Inflammatory macrophage treated with lipopolysaccharide for 1 hour (primary cell): ENCODE data around the gene BICDL2.

Source experiments
- DNase-seq, 2 donors: peaks; one replicate each; pipeline ENCODE4 v3.0.0-alpha.2; 2020 to 2022

Gene BICDL2

DNA sequence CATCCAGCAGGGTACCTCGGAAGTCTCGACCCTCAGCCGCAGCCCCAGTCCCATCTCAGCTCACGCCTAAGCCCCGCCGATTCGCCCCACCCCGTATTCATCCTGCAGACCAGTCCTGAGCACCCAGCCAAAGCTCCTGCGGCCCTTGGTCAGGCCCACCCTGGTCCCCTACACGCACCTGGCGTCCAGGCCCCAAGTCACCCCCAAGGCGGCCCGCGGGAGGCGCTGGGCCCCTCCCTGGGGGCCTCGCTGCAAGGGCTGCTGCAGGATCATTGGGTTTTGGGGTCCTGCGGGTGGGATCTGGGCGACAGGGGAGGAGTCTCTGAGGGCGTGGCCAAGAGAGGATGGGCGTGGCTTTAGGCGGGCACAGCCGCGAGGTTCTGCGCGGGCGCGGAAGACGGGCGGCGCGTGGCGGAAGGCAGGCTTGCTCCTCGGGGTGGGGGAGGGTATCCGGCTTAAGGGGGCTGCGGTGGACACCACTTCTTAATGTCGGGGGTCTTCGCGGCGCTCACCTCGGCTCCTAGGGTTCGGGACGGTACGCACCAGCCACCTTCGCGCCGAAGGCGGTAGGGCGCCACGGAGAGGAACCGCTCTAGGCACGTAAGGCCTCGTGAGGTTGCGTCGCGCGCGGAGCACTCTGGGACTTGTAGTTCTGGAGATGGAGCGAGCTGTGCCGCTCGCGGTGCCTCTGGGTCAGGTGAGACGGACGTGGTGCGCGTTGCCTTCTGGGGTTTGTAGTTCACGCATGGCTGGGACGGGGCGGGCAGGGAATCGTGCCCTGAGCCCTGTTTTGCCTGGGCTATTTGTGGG lies 12.9 kb downstream of the BICDL2 start, which contains the start of the genes HCFC1R1 and THOC6:
Gene HCFC1R1 (minus strand): TSS at position 274 of the 810 bp plus-strand sequence. CDS start 1 bp downstream, at position 273.
Gene THOC6 (plus strand): TSS at position 367 of the 810 bp plus-strand sequence. CDS start 292 bp downstream, at position 659.
- peak; percentile 97 for DNase-seq

DNA sequence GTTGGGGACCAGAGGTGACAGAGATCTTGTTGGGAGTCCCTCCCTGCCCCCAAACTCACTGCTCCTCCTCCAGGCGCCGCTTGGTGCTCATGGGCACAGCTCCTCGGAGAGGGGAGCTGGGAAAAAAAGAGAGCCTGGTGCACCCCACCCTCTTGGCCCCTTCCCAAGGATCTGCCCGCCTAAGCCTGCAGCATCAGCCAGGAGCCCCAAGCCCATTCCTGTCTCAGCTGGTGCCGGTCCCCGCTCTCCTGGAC lies 13.4 kb downstream of the BICDL2 start:
- no peak for DNase-seq

DNA sequence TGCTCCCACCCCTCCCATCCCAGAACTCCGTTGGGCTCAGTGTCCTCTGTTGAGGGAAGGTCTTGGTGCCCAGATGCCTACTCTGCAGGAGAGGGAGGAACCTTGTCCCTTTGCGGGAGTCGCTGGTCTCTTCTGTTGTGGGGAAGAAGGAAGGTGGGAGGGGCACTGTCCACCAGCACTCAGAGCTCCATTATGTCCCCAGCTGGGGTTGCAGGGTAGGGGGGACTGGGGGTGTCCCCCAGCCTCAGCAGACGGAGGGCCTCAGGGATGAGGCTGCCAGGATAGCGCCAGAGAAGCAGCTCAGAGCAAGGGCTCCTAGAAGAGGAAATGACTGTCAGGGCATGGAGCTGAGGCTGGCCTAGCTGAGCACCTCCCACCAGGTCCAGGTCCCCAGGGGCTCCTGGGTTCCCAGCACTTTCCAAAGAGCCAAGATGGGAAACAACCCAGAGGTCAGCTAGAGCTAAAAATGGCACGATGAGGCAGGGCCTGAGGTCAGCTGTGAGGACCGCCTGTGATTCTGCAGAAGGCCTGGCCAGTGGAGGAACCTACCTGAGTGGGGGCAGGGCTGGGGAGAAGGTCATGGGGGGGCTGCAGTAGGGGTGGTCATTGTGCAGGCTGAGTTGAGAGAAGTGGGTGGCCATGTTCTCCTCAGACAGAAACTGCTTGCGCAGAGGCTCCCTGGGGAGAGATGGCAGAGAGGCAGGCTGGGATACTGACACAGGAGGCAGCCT lies 13.9 kb downstream of the BICDL2 start:
- no peak for DNase-seq

DNA sequence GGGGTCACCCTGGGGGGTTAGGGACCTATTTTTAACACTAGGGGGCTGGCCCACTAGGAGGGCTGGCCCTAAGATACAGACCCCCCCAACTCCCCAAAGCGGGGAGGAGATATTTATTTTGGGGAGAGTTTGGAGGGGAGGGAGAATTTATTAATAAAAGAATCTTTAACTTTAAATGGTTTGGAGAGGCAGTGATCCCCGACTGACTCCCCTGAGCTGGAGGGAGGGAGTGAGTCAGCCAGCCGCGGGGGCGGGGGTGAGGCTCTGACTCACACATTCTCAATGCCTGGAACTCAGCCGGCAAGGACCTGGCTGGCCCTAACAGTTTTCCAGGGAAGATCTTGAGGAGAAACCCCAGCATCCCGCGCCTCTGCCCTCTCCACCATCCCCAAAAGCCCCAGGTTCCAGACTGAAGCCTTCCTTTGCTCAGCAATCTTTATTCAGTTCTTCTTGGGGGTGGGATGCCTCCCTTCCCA lies 14.5 kb downstream of the BICDL2 start:
- DNase-seq = peak; percentile 83 to 91

DNA sequence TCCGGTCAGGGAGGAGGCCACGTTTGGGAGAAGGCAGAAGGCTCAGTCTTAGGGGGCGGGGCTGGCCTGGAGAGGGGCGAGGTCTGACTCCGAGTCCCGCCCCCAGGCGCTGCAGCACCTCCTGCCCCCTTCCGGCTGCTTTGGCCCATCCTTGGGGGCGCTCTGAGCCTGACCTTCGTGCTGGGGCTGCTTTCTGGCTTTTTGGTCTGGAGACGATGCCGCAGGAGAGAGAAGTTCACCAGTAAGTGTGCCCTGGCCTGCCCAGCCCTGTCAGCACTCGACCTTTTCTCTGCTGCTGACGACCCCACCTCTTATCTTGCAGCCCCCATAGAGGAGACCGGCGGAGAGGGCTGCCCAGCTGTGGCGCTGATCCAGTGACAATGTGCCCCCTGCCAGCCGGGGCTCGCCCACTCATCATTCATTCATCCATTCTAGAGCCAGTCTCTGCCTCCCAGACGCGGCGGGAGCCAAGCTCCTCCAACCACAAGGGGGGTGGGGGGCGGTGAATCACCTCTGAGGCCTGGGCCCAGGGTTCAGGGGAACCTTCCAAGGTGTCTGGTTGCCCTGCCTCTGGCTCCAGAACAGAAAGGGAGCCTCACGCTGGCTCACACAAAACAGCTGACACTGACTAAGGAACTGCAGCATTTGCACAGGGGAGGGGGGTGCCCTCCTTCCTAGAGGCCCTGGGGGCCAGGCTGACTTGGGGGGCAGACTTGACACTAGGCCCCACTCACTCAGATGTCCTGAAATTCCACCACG lies 15.1 kb downstream of the BICDL2 start:
- peak; percentile 62 to 68 for DNase-seq

DNA sequence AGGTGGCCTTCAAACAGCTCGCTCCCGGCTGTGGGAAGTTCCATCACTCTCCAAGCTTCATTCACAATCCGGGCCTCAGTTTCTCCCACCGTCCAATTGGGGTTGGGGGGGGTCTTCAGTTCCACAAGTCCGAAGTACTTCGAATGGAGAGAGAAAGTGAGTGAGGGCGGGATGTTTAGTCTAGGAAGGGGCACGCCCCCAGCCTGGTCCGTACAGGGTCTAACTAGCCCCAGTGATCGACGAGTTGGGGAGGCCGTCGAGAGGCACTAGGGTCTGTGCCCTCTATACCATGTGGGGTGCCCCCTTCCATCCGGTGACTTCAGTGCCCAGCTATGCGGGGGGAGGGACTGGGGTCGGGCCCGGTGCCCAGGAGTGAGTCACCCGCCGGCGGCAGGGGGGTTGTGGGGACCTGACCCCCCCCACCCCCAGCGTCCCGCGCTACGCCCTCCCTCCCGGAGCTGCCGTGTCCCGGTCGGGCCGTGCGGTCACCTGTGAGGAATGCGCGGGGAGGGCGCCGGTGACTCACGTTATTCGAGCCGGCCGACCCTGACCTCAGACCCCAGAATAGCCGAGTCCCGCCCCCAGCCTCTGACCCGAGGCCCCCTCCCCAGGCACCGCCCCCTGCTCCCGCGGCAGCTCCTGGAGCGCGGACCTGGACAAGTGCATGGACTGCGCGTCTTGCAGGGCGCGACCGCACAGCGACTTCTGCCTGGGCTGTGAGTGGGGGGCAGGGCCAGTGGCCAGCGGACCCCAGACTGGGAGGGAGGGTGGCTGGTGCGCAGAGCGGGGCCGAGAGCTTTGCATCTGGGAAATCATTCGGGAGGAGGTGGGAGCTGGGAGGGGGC lies 15.9 kb downstream of the BICDL2 start:
- DNase-seq = no peak

DNA sequence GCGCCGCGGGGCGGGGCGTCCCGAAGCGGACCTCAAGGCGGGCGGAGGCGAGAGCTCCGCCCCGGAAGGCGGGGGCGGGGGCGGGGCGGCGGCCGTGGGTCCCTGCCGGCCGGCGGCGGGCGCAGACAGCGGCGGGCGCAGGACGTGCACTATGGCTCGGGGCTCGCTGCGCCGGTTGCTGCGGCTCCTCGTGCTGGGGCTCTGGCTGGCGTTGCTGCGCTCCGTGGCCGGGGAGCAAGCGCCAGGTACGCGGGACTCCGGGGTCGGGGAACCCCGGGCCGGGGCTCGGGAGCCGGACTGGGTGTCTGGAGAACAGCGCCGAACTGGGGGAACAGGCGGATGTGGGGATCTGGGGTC lies 16.5 kb downstream of the BICDL2 start, which contains the start of gene TNFRSF12A:
Gene TNFRSF12A (plus strand): TSS at position 122 of the 357 bp plus-strand sequence. CDS start 30 bp downstream, at position 152.
- peak; percentile 72 to 85 for DNase-seq

DNA sequence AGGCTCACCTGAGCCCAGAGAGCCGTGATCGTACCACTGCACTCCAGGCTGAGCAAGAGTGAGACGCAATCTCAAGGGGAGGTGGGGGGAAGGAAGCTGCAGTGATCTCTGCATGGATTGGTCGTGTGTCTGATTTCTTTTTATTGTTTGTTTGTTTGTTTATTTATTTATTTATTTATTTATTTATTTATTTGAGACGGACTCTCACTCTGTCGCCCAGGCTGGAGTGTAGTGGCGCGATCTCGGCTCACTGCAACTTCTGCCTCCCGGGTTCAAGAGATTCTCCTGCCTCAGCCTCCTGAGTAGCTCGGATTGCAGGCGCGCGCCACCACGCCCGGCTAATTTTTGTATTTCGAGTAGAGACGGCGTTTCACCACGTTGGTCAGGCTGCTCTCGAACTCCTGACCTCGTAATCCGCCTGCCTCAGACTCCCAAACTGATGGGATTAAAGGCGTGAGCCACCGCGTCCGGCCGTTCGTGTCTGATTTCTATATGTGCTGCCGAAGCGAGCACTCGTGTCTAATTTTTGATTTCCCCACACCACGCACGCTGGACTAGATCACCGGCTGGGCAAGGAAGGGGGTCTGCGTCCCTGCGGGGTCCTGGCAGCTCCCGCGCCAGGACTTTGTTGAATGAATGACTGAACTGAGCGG lies 17.0 kb downstream of the BICDL2 start:
- no peak for DNase-seq

DNA sequence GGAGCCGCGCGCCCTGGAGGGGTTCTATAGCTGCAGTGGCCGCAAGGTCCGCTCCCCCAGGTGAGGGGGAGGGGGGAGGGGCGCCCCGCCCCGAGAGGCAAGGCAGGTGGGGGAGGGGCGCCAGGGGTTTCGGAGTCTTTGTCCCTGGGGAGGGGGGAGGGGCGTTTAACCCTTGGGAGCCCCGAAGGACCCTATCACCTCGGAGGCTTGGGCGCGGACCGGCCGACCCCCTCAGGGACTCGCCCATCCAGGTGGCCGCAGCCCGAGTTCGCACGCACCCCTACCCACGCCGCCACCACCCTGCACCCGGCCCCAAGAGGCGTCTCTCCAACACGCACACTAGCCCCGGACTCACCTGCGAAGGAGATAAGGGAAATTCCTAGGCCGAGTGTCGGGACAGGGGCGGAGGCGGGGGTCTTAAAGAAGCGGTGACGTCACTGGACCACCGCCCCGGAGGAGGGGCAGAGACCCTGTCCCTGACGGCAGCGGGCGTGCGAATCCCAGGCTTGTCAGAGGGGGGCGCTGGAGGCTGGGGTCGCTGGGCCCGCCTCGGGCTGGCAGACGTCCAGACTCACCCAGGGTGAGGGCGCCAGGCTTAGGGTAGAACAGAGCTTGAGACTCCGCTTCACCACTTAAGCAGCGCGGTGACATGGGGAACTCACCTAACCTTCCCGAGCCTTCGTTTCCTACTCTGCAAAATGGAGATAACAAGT lies 18.8 kb downstream of the BICDL2 start, which contains the start of gene CLDN6:
Gene CLDN6 (minus strand): TSS at position 390 of the 713 bp plus-strand sequence. CDS start 2,162 bp downstream, outside the sequence.
- DNase-seq = no peak

DNA sequence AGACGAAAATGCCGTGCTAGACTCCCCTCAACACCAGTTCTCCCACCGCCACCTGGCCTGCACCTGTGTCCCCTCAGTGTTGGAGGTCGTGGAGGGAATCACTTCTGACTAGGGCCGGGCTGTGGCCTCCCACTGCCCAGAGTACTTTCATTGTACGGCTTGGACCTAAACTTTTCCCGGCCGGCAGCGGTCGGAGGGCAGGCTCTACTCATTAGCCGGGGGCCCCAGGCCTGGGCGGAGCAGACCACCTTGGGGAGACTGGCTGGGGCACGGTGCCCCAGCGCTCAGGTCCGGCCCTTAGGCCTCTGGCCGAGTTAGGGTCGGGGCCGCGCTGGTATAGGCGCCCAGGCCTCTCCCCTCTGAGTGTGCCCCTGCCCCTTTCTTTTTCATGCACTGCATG lies 19.4 kb downstream of the BICDL2 start:
- no peak for DNase-seq

DNA sequence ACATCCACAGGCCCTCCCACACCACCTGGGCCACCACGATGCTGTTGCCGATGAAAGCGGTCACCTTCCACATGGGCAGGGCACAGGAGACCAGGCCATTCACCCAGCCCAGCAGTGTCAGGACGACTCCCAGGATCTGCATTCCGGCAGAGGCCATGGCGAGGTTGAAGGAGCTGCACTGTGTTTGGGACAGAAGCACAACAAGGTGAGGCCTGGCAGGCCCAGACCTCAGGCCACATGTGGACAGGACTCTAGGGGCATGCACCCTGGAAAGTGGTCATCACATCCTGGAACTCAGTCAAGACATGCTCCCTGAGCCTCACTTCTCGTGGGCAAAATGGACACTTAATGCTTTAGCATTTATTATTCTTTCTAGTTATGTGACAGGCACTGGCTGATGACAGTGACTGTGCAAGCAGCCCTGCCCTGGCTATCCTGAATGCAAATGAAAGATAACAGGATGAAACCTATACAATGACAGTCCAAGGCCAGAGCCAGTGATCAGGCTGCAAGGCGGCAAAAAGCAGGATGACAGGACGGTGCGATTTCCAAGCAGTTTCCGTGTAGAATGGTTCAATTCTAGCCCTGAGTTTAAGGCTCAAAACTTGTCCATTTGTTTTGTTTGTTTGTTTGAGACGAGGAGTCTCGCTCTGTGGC lies 20.8 kb downstream of the BICDL2 start:
- no peak for DNase-seq

DNA sequence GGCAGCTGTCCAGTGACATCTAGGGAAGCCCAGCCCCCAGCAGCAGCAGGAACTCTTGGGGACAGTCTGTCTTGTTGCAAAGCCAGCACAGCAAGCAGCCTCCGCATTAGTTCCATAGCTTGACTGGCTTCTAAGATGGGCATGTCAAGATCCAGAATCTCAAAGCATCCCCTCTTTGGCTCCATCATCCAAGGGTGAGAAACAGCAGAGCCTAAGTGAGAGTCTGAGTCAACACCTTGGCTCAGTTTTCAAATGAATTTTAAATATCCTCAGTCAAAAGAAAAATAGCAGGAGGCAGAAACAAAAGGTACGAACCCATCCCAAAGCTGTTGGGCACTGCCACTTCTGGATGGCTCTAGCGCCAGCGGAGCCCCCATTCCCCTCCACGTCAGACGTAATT lies 21.8 kb downstream of the BICDL2 start:
- no peak for DNase-seq

DNA sequence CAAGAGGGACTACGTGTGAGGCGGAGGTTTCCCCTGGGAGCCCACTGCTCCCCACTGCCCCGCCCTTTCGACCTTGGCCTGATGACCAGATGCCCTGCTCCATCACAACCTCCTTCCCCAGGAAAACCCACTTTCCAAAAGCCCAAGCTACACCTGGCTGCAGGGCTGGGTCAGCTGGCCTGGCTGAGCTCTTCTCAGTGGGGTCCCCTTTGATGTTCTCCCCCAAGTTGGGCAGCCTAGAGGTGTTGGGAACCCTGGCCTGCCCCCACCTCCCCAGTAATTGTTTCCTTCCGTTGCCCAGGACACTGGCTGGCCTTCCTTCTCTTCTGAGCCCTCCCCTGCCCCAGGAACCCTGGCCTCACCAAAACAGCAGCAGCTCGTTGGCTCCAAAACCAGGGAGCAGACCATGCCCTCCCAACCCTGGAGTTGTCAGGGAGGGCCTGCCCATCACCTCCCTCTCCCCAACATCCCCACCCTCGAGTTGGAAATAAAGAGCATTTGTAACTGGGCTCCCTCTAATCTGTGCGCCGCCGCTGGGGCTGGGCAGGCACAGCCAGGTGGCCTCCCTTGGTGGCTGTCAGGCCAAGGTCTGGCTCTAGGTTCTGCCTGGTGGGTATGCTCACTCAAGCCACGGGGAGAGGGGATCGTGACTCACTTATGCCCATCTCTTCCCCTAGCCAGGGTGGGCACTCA lies 22.6 kb downstream of the BICDL2 start:
- DNase-seq = no peak

DNA sequence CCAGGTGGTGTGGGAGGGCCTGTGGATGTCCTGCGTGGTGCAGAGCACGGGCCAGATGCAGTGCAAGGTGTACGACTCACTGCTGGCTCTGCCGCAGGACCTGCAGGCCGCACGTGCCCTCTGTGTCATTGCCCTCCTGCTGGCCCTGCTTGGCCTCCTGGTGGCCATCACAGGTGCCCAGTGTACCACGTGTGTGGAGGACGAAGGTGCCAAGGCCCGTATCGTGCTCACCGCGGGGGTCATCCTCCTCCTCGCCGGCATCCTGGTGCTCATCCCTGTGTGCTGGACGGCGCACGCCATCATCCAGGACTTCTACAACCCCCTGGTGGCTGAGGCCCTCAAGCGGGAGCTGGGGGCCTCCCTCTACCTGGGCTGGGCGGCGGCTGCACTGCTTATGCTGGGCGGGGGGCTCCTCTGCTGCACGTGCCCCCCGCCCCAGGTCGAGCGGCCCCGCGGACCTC lies 23.2 kb downstream of the BICDL2 start:
- no peak for DNase-seq

DNA sequence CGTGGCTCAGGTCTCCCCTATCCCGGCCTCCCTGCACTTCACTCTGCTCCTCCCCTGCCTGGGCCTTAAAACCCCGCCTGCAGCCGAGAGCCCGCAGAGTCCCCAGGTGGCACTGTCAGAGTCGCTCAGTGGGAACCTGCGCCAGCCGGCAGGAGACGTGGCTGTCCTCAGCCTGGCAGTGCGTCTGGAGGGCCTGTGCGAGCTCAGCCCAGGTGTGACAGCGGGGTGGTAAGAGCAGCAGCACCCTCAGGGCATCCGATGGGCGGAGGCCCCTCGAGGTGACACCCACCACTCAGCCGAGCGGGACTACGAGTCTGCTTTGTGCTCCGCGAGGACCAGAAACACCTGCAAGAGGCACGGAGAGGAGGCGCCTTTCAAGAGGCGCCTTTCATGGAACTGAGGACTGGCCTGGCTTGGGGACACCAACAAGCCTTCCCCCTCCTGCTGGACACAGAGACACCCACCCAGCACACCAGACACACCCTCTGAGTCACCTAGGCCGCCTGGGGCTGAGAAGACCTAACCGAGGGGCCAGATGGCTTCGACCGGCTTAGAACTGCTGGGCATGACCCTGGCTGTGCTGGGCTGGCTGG lies 23.8 kb downstream of the BICDL2 start, which contains the start of gene CLDN9:
Gene CLDN9 (plus strand): TSS at position 96 of the 593 bp plus-strand sequence. CDS start 440 bp downstream, at position 536.
- DNase-seq = no peak

DNA sequence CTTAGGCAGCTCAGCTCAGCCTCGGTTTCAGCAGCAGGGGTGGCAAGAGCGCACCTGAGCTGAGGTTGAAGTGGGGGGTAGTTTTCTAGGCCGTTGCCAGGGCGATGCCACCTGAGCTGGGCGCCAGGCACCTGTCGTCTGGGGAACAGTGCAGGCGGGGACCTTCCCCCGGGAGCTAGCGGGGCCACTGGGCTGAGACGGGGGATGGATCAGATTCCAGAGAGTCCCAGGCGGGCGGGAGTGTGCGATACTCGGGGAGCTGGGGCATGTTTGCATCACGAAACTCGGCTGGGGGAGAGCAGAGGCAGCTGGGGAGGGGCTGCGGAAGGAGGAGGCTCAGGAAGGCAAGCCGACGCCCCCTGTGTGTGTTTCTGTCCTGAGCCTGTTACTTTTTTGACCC lies 24.5 kb downstream of the BICDL2 start:
- no peak for DNase-seq

DNA sequence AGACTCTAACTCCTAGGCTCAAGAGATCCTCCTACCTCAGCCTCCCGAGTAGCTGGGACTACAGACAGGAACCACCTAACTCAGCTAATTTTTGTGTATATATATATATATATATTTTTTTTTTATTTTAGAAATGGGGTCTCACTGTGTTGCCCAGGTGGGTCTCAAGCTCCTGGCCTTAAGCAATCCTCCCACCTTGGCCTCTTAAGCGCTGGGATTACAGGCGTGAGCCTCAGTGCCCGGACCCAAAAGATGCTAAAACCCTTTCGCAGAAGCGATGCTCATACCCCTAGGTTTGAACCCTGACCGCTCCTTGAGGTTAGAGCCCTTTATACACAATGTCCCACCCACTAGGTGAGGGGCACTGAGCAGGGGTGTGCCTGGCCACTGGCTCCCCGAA lies 26.2 kb downstream of the BICDL2 start:
- DNase-seq = no peak

DNA sequence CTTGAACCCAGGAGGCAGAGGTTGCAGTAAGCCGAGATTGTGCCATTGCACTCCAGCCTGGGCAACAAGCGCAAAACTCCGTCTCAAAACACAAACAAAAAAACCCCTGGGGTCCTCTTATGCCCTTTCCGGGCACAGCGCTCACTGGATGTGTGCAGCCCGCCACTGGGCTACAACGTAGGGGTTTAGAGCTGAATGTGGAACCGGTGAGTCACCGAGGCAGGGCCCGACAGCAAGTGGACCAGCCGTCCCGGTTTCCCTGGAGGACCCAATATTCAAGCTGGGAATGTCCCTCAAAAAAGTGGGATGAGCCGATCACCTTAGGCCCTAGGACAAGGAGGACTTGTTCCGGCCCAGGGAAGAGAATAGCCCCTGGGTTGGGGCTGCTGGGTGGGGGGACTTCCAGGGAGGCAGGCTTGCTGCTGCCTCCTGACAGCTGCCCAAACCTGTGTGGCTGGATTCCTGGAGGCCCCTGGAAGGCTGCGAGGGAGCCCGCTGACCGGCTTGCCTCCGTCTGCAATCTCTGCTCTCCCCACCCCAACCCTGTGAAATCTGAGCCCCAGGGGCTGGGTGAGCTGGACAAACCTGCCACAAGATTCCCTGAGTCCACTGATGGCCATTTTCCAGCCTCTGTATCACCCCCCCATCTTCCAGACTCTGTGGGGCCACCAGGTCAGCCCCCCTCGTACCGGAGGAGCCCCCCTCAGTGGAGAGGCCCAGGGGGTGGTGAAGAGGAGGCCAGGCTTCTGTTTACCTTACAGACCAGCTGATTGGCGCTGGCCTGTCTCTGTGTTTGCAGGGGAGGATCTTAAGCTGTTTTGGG lies 27.0 kb downstream of the BICDL2 start:
- DNase-seq = no peak
